ENCODE measurements around the gene ARFRP1. TPM values are rescaled to one million over a fixed set of nuclear protein-coding genes. Genes with fewer than 3 reads are reported as not detected.

ARFRP1 gene, protein sequence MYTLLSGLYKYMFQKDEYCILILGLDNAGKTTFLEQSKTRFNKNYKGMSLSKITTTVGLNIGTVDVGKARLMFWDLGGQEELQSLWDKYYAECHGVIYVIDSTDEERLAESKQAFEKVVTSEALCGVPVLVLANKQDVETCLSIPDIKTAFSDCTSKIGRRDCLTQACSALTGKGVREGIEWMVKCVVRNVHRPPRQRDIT
- total RNA-seq (2016; rRNA removed; fragmentation: Illumina TruSeq; extraction: Trizol) (33.7 and 51.1 TPM in 2 replicates), polyA plus RNA-seq (2011; rRNA removed) (32.0 and 42.8 TPM in 2 replicates), polyA minus RNA-seq (2011; rRNA and poly(A)+ RNA removed; ENCODE audit: low replicate concordance) (28.5 and 35.1 TPM in 2 replicates), Bru-seq, nascent RNA (percentile 79 among the genes with signal in this experiment), BruChase-seq, experiment 1, labeled RNA remaining after a 6-hour chase (percentile 71 among the genes with signal in this experiment), BruChase-seq, experiment 2, labeled RNA remaining after a 2-hour chase (percentile 79 among the genes with signal in this experiment)
- total RNA-seq (2016; cell fraction: cytosol; rRNA removed; fragmentation: Illumina TruSeq; extraction: Trizol; ENCODE audit: low read depth) = 9.6 and 11.5 TPM in 2 replicates
- total RNA-seq (2016; cell fraction: insoluble cytoplasmic fraction; rRNA removed; fragmentation: Illumina TruSeq; extraction: Trizol) = 31.8 and 53.2 TPM in 2 replicates
- total RNA-seq (2016; cell fraction: membrane; rRNA removed; fragmentation: Illumina TruSeq; extraction: Trizol) = 22.2 and 23.1 TPM in 2 replicates
- 37.5 and 46.0 TPM in 2 replicates for total RNA-seq (2016; cell fraction: nucleus; rRNA removed; fragmentation: Illumina TruSeq; extraction: Trizol)
- 48.5 and 49.6 TPM in 2 replicates for polyA plus RNA-seq (2011; cell fraction: cytosol; rRNA removed)
- polyA plus RNA-seq (2011; cell fraction: nucleus; rRNA removed) = 123 and 125 TPM in 2 replicates
- polyA plus RNA-seq (2012) = 26.6 and 30.7 TPM in 2 replicates
- 8.8 and 9.1 TPM in 2 replicates for polyA plus RNA-seq (2016; cell fraction: cytosol; fragmentation: Illumina TruSeq; extraction: Trizol; ENCODE audit: low read depth)
- 30.0 and 34.6 TPM in 2 replicates for polyA plus RNA-seq (2016; cell fraction: insoluble cytoplasmic fraction; fragmentation: Illumina TruSeq; extraction: Trizol; ENCODE audit: low read depth)
- 12.6 and 13.5 TPM in 2 replicates for polyA plus RNA-seq (2016; cell fraction: membrane; fragmentation: Illumina TruSeq; extraction: Trizol; ENCODE audit: low read depth)
- polyA plus RNA-seq (2016; cell fraction: nucleus; fragmentation: Illumina TruSeq; extraction: Trizol; ENCODE audit: insufficient read depth, low read depth) = 86.0 and 91.0 TPM in 2 replicates
- polyA minus RNA-seq (2011; cell fraction: cytosol; rRNA and poly(A)+ RNA removed) = 10.4 and 12.4 TPM in 2 replicates
- polyA minus RNA-seq (2011; cell fraction: nucleus; rRNA and poly(A)+ RNA removed) = 55.9 and 67.1 TPM in 2 replicates
- long read RNA-seq, experiment 1, transcript ARFRP1-208 (7 exons, 2,974 nt) = minor isoform, 7 of 90 reads
- long read RNA-seq, experiment 1, transcript ARFRP1-214 (8 exons, 2,559 nt) = major isoform, 24 of 90 reads
- long read RNA-seq, experiment 1, partial matches to known transcripts = 12 of 90 reads
- long read RNA-seq, experiment 1, other reads (novel, unspliced or antisense) = 36 of 90 reads
- long read RNA-seq, experiment 2, transcript ARFRP1-214 (8 exons, 2,559 nt) = minor isoform, 14 of 102 reads
- long read RNA-seq, experiment 2, transcript ARFRP1-208 (7 exons, 2,974 nt) = major isoform, 15 of 102 reads
- long read RNA-seq, experiment 2, partial matches to known transcripts = 29 of 102 reads
- long read RNA-seq, experiment 2, other reads (novel, unspliced or antisense) = 33 of 102 reads

DNA sequence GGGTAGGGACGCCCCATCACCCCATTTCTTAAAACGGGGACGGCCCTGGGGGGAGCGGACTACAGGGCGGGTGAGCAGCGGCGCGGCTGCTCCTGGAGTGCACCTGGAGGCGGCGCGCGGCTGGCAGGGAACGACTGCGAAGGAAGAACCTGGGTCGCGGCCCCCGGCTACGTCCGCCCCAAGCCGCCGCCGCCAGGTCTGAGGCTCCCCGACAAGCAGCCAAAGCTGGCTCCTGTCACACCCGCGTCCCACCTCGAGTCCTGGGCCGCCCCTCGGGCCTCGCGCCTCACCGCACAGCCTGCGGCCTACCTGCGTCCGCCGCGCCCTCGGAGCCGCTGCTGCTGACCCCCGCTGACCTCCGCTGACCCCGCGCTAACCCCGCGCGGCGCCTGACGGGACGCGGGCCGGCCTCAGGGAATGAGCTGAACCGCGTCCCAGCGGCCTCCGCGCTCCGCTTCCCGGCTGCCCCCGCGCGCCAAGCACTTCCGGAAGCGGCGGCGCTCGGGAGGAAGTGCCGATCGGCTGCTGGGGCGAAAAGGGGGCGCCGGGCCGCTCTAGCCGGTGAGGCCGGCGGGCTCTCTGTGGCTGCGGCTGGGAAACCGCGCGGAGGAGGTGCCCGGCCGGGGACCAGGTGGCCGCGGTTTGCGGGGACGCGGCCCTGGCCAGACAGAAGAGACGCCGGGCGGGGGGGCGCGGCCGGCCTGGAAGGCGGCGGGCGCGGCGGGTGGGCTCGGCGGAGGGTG is at the start of gene ARFRP1, which contains the start of gene ZGPAT:
Gene ARFRP1 (minus strand): TSS at position 419 of the 743 bp plus-strand sequence. CDS start 885 bp downstream, outside the sequence.
Gene ZGPAT (plus strand): TSS at position 482 of the 743 bp plus-strand sequence. CDS start 542 bp downstream, outside the sequence.
- POLR2A ChIA-PET = interaction anchor here (0.6 to 12.4 kb wide), 28 partner anchors 9 to 347 kb away, joined by 3 to 190 read pairs (median 6); partner anchors contain the start of genes GMEB2, LIME1, PRPF6 and RTEL1
- peak within 1 kb of the TSS; percentile 79 to 99 (median 99) for H3K4me3 ChIP-seq (replicated peaks in 1 of 3; ENCODE audit: insufficient read depth in 1 of 3, low read depth in 2 of 3, low read length in 3 of 3)
- no peak for FAIRE-seq
- peak within 1 kb of the TSS; percentile 81 for H3K27ac ChIP-seq (ENCODE audit: extremely low read length, insufficient read depth, low read length)
- no peaks in the 10 kb centered on the region for H3K9me3 ChIP-seq (ENCODE audit: low read length)
- peak within 1 kb of the TSS; percentile 96 for H3K4me2 ChIP-seq (ENCODE audit: low read depth, low read length)
- H3K9ac ChIP-seq (ENCODE audit: insufficient read depth, low read depth, low read length) = peak within 1 kb of the TSS; percentile 97
- no peak within 1 kb of the TSS for H2AFZ ChIP-seq (ENCODE audit: low read length)
- H3K27me3 ChIP-seq (ENCODE audit: control insufficient read depth in 1 of 2, insufficient read depth in 2 of 2, low read length in 2 of 2) = no peaks in the 10 kb centered on the region; a peak in 1 of 5 replicates
- peaks cover 36% of the 10 kb centered on the region for H3K4me1 ChIP-seq (ENCODE audit: insufficient read depth, low read length)
- WGBS (ENCODE audit: low lambda C conversion rate) = under 1% methylated on average over 71 of the region's 98 CpGs
- CTCF ChIA-PET (ENCODE audit: low intra/inter-chr PET ratio, low total read pairs) = interaction anchor here (1.7 to 3.2 kb wide), 4 partner anchors 30 to 266 kb away, joined by 5 to 15 read pairs (median 10); partner anchors contain the start of genes LIME1 and TPD52L2
- in situ Hi-C loops (cut with HindIII; ENCODE audit: extremely low pct_ligation_motif_present, low pct_unique_long_range_greater_than_20kb) = loop anchor here (5.0 to 10.0 kb wide), 3 partner anchors 35 to 150 kb away; no protein-coding TSS in a partner anchor
- H4K20me1 ChIP-seq (ENCODE audit: insufficient read depth, low read length) = peaks cover 10% of the 10 kb centered on the region; the same call in 1 of the 2 replicates
- peak; percentile 89 for ATAC-seq
- no TSS peak for BruUV-seq (replicated peaks)
- intact Hi-C loops (cut with micrococcal nuclease; ENCODE audit: unreplicated experiment) = loop anchor here (1.0 to 2.0 kb wide), 3 partner anchors 33 to 157 kb away; partner anchors contain the start of gene TPD52L2
- H3K36me3 ChIP-seq (replicated peaks in 1 of 2; ENCODE audit: control insufficient read depth in 1 of 2, insufficient read depth in 2 of 2, low read length in 2 of 2) = peaks cover 26 to 61% of the 10 kb centered on the region in 2 experiments
- peaks cover 64% of the 10 kb centered on the region for H3K79me2 ChIP-seq (ENCODE audit: insufficient read depth, low read length)
- DNase-seq (ENCODE audit: low spot score) = peak; percentile 84
- peak; percentile 93 for TF ChIP-seq RELA (CRISPR knock-in tag; IDR thresholded peaks at IDR 0.05)
- TF ChIP-seq, protein P1, sequence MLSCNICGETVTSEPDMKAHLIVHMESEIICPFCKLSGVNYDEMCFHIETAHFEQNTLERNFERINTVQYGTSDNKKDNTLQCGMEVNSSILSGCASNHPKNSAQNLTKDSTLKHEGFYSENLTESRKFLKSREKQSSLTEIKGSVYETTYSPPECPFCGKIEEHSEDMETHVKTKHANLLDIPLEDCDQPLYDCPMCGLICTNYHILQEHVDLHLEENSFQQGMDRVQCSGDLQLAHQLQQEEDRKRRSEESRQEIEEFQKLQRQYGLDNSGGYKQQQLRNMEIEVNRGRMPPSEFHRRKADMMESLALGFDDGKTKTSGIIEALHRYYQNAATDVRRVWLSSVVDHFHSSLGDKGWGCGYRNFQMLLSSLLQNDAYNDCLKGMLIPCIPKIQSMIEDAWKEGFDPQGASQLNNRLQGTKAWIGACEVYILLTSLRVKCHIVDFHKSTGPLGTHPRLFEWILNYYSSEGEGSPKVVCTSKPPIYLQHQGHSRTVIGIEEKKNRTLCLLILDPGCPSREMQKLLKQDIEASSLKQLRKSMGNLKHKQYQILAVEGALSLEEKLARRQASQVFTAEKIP (CRISPR knock-in tag; IDR thresholded peaks at IDR 0.05; ENCODE audit: borderline replicate concordance) = no peak
- TF ChIP-seq NR2F6 (IDR thresholded peaks at IDR 0.05) = peak; percentile 70
- peak; percentile 99 for TF ChIP-seq NR2F6 (CRISPR knock-in tag; IDR thresholded peaks at IDR 0.05)
- no peak for TF ChIP-seq SSRP1 (CRISPR knock-in tag; IDR thresholded peaks at IDR 0.05)
- TF ChIP-seq HNF1B (CRISPR knock-in tag; IDR thresholded peaks at IDR 0.05) = peak; percentile 12; the same call in 1 of the 2 replicates
- TF ChIP-seq SMAD1 (CRISPR knock-in tag; IDR thresholded peaks at IDR 0.05; ENCODE audit: borderline replicate concordance, low read depth) = peak; percentile 96; the same call in 1 of the 2 replicates
- peak; percentile 83 for TF ChIP-seq ZBTB10 (CRISPR knock-in tag; IDR thresholded peaks at IDR 0.05; ENCODE audit: borderline replicate concordance)
